Smooth muscle cell of the brain vasculature (primary cell): Measurements from ENCODE around the gene WNK1.
A peak's percentile ranks its signal among the peaks of the same experiment; 100 is the strongest.
"Not testable (repeated sequence)": the region's sequence is repeated elsewhere in the genome, so short reads cannot be mapped to it uniquely, and the experiment has no call there.

ENCODE experiments used
- DNase-seq: peaks from one replicate; pipeline ENCODE4 v3.0.0-alpha.2; 2012; ENCODE audit warnings: low read depth, low spot score

Gene WNK1

DNA sequence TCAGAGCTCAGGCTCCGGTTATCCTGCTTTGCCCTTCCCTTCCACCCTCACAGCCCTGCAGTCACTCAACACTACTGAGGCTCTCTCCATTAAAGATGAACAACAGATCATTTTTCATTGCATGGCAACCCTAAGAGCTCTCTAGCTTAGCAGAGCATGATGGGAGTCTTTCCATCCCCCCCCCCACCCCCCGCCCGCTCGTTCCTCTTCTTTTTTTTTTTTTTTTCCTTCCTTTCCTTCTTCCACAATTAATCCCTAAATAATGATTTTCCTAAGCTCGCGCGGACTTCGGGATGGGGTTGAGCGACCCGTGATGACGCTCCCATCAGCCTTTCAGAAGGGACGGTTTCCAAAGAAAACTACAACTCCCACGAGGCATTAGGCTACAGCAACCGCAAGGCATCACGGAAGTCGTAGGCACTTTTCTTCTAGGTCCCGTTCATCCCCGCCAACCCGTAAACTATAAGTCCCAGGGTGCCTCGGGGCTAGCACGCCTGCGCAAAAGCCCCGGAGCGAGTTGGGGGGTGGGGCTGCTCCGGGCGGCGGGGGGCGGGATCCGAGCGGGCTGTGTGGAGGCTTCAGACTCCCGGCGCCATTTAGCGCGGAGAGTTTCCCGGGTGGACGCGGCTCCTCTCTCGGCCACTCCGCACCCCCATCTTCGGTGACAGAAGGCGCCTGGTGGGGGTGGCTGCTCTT, at the start of gene WNK1:
TSS of gene WNK1 (plus strand) at position 581 of the 696 bp plus-strand sequence. CDS start 987 bp downstream, outside the sequence.
- DNase-seq = peak; percentile 96

DNA sequence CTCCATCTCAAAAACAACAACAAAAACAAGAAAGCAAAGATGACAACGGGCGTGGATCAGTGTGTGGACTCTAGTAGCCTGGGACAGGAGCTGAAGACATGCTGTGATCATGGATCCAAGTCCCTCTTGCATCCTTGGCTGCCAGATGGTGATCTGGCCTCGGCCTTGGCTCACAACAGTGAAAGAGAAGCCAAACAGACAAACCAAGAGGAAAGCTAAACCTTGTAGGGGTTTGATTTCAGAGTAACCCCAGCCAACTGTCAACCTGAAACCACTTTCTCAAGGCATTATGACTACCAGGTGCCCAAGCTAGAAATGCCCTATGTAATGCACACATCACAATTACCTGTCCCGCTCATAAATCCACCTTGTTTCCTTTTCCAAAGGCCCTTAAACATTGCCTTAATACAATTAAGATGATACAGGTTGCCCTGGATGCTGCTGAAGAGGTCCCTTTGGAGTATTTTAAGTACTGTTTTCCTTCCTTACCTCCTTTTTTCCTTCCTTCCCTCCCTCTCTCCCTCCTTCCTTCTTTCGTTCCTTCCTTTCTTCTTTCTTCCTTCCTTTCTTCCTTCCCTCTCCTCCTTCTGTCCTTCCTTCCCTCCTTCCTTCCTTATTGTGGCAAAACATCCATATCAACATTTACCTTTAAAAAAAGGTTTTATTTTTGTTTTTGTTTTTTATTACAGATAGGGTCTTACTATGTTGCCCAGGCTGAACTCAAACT, 47.7 kb upstream of the WNK1 start:
- DNase-seq = no peak

DNA sequence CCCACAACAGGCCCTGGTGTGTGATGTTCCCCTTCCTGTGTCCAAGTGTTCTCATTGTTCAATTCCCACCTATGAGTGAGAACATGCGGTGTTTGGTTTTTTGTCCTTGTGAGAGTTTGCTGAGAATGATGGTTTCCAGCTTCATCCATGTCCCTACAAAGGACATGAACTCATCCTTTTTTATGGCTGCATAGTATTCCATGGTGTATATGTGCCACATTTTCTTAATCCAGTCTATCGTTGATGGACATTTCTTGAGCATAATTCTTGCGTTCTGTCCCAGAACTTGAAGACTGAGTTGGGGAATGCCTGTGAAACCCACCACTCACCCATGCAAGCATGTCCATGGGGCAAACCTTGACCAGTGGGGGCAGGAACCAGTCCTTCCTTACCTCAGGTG, 44.3 kb upstream of the WNK1 start:
- DNase-seq = not testable (repeated sequence)

GRCh38 chr12:709455-710020, 42.8 kb upstream of the WNK1 start:
- no peak for DNase-seq

DNA sequence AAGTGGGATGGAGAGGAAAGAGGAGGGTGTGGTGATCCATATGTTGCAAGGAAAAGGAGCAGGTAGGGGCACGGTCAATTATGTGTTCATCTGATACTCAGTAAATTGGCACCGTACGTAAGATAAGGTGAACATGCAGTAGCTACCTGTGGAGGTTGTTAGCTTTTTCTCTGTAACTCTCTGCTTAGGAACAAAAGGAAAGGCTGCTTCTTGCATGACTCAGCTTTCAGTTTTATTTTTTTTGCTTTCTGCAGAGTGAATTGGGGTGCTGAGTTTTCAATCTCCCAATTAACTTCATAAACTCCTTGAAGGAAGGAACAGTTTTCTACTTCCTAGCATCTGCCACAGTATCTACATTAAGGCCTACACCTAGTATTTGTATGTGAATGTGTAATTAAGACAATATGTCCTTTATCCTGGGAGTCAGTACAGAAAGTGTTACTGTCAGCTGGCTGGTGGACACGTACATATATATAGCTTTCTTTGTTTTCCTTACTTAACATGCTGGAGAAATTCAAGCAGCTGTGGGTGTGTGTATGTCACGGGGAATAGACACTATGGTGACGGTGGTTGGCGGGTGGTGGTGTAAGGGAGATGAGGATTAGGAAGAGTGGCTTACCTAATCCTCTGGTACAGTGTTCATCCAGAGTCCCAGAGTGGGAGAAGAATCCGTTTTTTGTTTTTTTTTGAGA, 40.1 kb upstream of the WNK1 start:
- no peak for DNase-seq

GRCh38 chr12:713281-713875, 39.0 kb upstream of the WNK1 start:
- DNase-seq = no peak

DNA sequence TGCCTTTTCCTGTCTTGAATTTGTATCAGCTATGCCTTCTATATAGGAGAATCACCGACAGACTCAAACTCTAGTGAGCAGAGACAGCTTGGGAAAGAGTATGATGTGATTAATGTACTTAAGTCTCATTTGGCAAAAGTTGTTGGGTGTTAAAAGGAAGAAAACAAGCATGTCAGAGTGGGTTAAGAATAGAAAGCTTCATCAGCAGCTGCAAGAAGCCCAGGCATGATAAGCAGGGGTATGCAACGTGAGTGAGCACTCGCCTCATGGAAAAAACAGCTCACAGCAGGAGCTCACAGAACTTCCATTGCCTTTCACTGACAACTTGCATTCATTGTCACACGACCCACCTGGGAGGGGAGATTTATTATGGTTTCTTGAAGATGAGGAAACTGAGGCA, 35.9 kb upstream of the WNK1 start:
- no peak for DNase-seq

DNA sequence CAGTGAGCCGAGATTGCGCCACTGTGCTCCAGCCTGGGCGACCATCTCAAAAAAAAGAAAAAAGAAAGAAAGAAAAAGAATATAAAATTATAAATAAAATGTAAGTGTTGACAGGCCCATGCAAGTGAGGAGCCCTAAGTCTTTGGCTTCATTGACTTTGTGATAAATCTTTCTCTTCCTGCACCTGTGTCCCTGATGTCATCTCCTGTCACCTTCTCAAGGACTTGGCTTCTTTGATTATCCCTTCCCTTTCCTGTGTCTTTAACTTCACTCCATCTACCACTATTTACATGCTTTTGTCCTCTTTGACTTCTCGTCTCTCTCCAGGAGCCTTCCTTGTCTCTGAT, 33.6 kb upstream of the WNK1 start:
- DNase-seq = no peak

- no peak for DNase-seq
Observed at GRCh38 chr12:720231-720941, 32.0 kb upstream of the WNK1 start.

GRCh38 chr12:724194-724855, 28.1 kb upstream of the WNK1 start:
- no peak for DNase-seq

- no peak for DNase-seq
Observed at GRCh38 chr12:725076-725475, 27.3 kb upstream of the WNK1 start.

DNA sequence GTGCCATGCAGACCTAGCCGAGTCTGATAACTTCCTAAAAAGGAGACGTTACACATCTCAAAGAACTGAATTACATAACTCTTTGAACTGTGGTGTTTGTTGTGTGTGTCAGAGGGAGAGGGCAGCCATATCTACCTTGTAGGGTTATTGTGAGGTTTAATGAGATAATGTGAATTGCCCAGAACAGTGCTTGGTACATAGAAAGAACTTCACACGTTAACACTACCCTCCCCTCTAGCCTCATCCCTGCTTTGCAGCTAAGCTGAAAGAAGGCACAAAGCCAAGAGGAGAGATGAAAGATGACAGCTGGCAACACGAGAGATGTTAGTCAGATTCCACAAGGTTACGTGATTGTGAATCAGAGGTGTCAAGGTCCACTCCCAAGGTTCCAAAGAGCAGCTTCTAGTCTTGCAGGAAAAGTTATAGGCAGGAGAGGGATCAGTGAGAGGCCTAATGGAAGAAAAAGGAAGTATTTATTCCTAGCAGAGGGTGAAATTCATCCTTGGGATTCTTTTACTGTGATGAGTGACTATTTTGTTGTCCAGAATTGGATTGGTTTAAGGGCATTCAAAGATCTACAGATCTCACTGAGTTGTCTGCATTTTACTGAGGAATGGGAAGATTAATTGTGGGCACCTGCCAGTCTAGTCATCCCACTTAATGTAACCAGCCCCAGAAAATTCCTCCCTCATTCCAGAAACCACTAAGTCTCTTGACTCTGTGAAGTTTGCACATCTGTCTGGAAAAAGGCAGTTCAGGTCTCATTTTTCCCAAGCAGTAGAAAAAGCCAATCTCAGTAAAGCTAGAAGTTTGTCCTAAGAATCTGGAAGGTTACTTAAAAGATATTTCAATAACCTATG, 25.9 kb upstream of the WNK1 start:
- no peak for DNase-seq

- peak; percentile 33 for DNase-seq
Observed at GRCh38 chr12:727321-727720, 25.1 kb upstream of the WNK1 start.

GRCh38 chr12:728781-729180, 23.6 kb upstream of the WNK1 start:
- DNase-seq = no peak

GRCh38 chr12:729221-729620, 23.2 kb upstream of the WNK1 start:
- no peak for DNase-seq

DNA sequence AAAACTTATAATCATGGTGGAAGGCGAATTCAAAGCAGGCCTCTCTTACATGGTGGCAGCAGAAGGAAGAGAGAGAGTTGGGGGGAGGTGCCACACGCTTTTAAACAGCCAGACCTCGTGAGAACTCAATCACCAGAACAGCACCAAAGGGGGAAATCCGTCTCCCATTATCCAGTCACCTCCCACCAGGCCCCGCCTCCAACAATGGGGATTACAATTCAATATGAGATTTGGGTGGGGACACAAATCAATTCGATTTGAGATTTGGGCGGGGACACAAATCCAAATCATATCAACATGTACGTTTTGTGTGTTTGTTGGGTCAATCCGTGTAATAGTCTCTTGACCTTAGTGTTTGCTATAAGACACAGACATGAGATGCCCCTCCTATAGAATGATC, 21.8 kb upstream of the WNK1 start:
- DNase-seq = no peak

GRCh38 chr12:737122-737739, 15.1 kb upstream of the WNK1 start:
- DNase-seq = no peak

DNA sequence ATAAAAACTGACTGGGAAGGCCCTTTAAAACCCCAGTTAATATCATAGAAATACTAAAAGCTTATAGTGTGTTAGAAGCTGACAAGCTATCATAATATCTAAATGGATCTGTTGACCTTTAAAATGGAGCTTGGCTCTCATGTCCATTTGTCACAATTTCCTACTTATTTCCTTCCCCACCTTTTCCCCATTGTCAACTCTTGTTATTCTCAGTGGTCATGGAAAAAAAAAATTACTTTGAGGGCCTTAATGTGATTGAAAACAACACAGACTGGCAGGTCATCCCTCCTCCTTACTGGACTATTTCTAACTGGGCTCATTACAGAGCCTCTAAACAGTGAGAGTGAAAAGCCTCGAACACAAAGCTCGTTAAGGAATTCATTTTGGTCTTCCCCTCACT, 13.7 kb upstream of the WNK1 start:
- no peak for DNase-seq

DNA sequence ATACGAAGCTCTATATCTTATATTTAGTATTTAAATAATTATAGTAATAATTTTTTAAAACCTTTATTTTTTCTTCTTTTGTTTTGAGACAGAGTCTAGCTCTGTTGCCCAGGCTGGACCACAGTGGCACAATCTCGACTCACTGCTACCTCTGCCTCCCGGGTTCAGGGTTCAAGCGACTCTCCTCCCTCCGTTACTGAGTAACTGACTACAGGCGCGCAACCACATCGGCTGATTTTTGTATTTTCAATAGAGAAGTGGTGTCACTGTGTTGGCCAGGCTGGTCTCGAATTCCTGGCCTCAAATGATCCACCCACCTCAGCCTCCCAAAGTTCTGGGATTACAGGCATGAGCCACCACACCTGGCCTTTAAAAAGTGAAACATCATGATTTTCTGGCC, 13.0 kb upstream of the WNK1 start:
- DNase-seq = no peak

- no peak for DNase-seq
Observed at GRCh38 chr12:740921-741320, 11.5 kb upstream of the WNK1 start.
